GM18867 (cell line): ENCODE measurements around the gene MICAL2.

Experiments
- ATAC-seq: cut with Tn5 transposase; IDR thresholded peaks from one replicate; pipeline ENCODE4 v1.9.1; 2021; ENCODE audit warnings: mild to moderate bottlenecking, moderate library complexity; ENCODE audit not compliant: unreplicated experiment

The MICAL2 gene

GRCh38 chr11:12240677-12241076, 130.3 kb downstream of the MICAL2 start:
- no peak for ATAC-seq

GRCh38 chr11:12241401-12241800, 131.0 kb downstream of the MICAL2 start:
- ATAC-seq = no peak

DNA sequence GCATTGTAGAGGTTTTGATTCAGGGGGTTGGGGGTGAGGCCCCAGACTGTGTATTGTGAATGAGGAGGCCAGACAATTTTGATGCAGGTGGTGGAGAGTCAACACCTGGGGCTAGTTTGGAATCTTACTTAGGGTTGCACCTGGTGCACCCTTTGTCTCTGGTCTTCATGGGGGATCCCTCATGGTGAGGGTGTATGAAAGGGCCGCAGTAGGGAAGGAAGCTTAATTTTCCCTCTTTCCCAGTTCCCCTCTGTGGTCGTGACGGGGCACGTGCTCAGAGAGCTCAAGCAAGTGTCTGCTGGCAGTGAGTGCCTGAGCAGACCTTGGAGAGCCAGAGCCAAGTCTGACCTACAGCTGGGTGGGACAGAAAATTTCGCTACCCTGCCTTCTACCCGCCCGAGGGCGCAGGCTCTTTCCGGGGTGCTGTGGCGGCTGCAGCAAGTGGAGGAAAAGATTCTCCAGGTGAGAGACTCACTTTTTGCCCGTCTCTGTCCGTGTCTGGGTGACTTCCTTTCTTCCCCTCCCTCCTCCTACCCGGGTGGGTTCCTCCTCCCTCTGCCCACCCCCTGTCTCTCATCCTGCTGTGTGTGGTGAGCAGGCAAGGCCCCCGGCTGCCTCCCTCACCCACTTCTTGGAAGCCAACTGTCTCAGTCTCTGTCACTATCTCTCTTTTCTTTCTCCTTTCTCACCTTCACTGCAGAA, 131.7 kb downstream of the MICAL2 start:
- ATAC-seq = no peak

DNA sequence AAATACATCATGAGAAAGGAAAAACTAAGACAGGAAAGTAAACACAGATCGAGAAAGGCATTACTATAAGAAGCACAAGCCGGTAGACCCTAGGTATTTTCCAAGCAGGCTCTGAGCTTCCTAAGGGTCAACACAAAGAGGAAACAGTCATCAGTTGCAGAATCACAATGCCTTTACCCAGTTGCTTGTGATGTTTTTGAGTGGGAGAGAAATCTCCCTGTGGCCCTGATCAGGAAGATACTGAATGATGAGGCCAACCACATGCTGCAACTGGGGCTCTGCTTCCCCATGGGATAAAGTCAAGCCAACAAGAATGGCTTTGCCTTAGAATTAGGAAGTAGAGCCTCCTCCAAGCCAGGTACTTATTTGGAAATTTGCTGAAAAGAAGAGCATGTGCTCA, 132.6 kb downstream of the MICAL2 start:
- ATAC-seq = no peak

- no peak for ATAC-seq
Measured at GRCh38 chr11:12243486-12243885, 133.1 kb downstream of the MICAL2 start.

GRCh38 chr11:12243911-12244550, 133.6 kb downstream of the MICAL2 start:
- ATAC-seq = no peak

- no peak for ATAC-seq
Measured at GRCh38 chr11:12245091-12245490, 134.7 kb downstream of the MICAL2 start.

DNA sequence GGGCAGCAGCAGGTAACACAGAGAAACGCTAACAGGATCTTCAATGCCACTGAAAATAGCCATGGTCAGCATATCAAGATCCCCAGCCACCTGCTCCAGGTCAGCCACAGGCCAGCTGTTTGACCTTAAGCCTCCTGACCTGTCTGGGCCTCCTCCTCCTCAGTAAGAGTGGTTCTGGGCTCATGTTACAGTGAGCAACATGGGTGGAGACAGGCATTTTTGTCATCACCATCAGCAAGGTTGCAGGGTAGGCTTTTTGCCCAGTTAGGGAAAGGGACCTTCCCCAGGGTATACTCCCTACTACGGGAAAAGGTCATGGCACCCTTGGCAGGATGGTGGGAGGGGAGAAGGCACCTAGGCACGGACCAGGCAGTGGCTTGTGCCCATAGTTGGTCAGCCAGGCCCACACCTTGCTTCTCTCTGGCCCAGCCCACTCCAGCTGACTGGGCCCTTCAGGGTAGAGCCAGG, 135.2 kb downstream of the MICAL2 start:
- ATAC-seq = no peak

DNA sequence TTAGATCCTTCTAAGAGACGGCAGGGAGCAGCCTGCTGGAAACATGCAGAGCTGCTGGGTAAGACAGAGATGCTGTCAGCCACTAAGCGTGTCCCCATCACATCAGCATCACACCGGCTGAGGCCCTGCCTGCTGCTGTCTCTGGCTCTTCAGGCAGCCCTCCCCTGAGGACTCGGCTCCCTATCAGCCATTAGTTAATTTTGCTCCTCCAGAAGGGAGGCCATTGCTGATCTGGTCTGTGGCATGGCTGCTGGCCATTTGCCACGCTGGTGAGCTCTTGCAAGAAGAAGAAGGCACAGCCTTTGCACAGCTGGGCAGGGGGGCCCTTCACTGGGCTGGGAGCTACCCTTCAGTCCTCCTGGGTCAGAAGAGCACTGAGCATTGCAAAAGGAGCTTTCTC, 135.8 kb downstream of the MICAL2 start:
- no peak for ATAC-seq

GRCh38 chr11:12246989-12247388, 136.6 kb downstream of the MICAL2 start:
- no peak for ATAC-seq

DNA sequence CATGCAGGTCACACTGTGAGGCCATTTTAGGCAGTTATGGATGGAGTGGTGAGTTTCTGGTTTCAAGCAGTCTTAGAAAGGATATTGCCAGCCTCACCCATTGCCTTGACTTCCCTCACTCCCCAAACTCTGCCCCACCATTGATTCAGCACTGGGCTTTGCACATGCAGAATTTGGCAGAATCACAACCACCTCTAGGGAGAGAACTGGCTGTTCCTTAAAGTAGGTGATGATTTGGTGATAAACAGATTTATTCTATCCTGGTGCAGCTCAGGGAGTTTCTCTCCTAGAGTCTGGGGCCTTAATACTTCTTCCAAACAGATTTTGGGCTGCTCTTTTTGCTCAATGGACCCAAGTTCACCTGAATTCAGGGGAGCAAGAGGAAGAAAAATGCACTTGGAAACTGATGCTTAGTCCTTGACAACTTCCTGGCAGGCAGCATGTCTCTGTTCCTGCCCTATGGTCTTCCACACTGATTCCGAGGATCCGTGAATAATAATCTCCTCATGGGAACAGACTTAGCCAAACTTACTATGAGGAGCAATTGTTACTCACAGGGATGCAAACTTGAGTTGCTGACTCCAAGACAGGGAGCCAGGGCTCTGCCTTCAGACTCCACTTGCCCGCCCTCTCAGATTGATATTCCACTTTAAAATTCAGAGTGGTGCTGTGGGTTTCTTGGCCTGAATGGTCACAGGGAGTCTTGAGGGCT, 137.3 kb downstream of the MICAL2 start:
- ATAC-seq = no peak

GRCh38 chr11:12248330-12248729, 137.9 kb downstream of the MICAL2 start:
- no peak for ATAC-seq

GRCh38 chr11:12249590-12250260, 139.3 kb downstream of the MICAL2 start:
- ATAC-seq = no peak

- no peak for ATAC-seq
Measured at GRCh38 chr11:12251666-12252560, 141.5 kb downstream of the MICAL2 start.

DNA sequence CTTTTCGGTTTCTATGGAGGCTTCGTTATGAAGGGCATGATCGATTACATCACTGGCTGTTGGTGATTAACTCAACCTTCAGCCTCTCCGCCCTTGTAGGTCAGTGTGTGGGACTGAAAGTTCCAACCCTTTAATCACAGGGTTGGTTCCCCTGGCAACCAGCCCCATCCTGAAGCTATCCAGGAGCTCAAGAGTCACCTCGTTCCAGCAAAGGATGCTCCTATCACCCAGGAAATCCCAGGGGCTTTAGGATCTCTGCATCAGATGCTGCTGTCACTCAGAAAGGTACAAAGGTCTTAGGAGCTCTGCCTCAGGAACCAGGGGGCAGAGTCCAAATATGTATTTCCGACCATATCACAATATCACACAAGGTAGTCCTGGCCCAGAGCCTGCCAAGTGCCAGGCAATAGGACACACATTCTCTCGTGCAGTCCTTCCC, 143.5 kb downstream of the MICAL2 start:
- no peak for ATAC-seq

DNA sequence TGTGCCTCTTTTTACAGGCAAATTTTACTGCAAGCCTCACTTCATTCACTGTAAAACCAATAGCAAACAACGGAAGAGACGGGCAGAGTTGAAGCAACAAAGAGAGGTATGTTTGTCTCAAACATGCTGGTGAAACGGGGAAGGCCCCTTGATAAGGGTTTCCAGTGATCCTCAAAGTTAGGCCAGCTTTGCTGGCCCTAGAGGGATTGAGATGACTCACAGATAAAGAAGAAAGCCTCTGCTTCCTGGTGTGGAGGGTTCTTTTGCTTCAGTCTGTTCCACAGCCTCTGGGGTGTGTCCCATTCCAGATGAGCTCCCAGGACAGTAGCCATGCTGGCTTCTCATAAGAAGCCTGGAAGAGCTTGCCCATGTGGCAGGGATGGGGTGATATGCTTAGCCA, 148.1 kb downstream of the MICAL2 start:
- ATAC-seq = no peak

- ATAC-seq = no peak
Measured at GRCh38 chr11:12259956-12260355, 149.6 kb downstream of the MICAL2 start.

DNA sequence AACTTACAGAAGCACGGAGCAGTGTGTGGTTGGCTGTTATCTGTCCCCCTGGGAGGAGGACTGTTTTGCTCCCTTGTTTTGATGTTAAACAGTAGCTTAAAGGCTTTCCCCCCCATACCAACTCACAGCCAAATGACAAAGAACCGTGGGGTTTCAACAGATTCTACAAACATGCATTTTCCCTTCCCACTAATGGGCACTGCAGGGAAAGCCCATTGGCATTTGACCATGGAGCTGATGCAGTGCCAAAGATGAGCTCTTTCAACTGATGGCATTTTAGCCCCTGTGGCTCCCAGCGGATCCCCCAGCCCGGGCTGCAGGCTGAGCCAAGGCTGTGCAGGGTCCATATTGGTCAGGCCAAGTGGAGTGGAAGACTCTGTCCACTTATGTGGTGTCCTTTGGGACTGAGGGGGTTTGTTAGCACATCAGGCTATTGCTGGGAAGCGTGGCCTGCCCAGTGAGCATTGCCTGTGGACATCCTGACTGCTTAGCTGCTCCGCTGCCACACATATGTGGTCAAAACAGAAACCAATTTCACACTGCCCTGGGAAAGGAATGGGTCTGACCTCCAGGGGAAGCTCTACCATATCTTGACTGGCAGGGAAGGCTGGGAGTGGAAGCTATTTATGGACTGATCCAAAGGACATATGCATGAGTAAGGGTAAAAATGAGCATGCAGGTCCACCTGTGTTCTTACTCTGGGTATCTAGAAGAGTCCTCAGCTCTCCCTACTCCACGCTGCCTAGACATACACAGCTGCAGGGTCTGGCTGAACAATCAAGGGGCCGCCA, 150.5 kb downstream of the MICAL2 start:
- ATAC-seq = no peak

DNA sequence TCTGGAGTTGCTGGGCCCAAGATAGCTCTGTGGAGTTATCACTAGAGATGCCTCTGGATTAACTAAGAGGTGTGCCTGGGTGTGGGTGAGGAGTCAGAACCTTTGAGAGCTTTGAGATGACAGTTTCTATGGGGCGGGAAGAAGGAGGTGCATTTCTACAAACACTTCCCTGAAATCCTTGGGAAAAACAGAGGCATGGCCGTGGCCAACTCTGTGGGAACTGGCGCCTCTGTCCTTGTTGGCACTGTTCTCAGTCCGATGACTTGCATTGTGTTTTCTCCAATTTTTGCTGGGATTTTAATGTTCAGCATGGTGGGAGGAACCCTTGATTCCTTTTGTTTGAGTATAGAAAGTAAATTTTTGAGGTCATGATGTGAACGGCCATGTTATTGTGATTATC, 151.2 kb downstream of the MICAL2 start:
- ATAC-seq = no peak
